ENCODE measurements around the gene ITIH5.
"Not testable (repeated sequence)": the region's sequence is repeated elsewhere in the genome, so short reads cannot be mapped to it uniquely, and the experiment has no call there.

The ITIH5 gene

DNA sequence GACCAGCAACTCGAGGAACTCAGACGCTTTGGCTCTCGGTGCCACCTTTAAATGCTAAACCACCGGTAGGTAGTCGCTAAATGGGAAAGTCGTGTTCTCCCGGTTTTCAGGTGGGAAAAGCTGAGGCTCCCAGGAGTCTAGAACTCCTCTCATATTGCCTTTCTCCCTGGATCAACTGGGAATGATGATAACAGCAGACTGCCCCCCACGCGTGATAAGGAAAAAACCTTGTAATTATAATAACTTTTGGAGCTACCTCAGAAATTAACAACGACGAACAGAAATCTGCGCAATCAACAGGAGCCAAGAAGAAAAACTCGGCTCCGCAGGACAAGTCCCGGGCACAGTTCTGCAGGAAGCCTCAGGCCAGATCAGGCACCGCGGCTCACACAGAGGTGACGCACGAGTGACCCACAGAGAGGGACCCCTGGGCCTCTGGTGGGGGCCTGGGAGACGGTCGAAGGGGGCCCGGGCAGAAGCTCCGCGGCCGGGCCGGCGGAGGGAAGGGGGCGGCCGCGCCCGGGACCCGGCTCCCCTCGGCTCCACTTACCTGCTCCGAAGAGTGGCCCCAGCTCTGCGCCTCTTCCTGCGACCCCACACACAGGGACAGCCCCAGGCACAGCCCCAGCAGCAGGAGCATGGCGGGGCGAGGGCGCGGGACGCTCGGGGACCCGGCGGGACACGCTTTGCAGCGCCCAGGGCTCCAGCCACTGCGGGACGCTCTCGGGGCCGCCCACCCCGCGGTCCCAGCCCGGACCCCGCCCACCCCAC is at the start of gene ITIH5:
Gene ITIH5, minus strand, starts transcription at position 714 of the 771 bp plus-strand sequence. Its CDS starts 74 bp downstream, at position 640.
- no peak for DNase-seq

- no peak for DNase-seq
These were observed 48.7 kb upstream of the ITIH5 start for GRCh38 chr10:7715515-7715914.

- not testable (repeated sequence) for DNase-seq
These were observed 44.3 kb upstream of the ITIH5 start for GRCh38 chr10:7711075-7711474.

- DNase-seq: no peak
These were observed 43.7 kb upstream of the ITIH5 start for GRCh38 chr10:7710446-7710845.

DNA sequence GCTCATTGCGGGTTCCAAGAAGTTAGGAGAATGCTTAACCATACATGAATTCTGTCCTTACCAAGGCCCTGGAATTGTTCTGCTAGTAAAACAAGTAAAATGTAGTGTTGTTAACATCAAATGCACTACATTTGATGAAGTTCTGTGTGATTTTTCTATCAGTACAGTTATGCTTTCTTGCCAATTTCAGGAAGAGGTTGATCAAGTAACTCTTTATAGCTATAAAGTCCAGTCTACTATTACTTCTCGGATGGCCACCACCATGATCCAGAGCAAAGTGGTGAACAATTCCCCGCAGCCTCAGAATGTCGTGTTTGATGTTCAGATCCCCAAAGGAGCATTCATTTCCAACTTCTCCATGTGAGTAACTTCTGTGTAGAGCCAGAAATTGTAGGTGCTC is 42.1 kb upstream of the ITIH5 start:
- DNase-seq: no peak

DNA sequence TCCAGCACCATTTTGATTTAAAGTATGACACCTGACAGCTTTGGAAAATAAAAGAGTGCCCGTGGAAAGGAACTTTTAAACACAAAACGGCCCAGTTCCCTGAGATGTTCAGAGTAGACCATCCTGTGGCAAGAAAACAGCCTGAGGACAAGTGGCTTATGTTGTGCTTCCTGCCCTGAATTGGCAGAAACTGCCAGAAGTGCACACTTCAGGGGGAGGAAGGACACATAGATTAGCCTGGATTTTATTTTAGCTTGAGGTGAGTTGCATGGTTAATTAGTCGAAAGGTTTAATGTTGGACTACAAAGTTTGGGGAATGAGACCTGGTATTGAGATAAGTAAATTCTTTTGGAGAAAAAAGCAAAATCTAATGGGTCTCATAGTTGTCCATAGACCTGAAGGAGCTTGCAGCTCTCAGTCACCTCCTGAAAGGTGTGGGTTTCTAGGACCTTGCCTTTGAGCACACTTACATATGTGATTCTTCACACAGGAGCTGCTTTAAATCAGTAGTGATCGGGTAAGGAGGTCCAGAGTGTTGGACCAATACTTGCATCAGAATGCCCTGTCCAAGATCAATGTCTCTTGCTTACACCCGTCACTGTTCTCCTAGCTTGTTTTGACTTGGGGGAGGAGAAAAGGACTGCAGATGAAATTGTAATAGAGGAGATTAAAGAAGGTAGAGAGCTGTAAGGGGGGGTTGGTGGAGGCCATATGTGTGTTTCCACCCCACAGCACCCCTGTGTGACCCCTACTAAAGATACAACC is 41.3 kb upstream of the ITIH5 start:
- DNase-seq: no peak

- no peak for DNase-seq
These were observed 40.3 kb upstream of the ITIH5 start for GRCh38 chr10:7707102-7707501.

DNA sequence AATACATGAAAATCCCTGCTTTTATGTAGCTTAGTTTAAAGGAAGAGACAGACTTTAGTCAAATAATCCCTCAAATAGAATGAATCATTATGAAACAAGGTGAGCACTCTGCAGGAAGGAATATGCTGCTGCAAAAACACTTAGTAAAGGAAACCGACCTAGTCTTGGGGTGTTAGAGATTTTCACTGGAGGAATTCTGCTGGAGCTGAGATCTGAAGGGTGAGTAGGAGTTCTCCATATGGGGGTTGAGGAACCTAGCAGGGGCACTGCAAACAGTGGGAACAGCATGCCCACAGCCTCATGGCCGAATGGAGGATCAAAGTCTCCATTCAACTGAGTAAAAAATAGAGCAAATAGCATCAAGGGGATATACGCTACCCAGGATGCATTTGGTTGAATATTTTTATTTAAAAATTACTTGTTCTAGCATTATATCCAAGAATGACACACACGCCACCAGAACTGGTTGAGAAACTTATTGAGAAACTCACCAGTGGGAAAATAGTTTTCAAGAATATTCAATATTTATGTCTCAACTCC is 39.8 kb upstream of the ITIH5 start:
- DNase-seq: no peak

GRCh38 chr10:7705341-7705740 is 38.6 kb upstream of the ITIH5 start:
- DNase-seq: no peak

DNA sequence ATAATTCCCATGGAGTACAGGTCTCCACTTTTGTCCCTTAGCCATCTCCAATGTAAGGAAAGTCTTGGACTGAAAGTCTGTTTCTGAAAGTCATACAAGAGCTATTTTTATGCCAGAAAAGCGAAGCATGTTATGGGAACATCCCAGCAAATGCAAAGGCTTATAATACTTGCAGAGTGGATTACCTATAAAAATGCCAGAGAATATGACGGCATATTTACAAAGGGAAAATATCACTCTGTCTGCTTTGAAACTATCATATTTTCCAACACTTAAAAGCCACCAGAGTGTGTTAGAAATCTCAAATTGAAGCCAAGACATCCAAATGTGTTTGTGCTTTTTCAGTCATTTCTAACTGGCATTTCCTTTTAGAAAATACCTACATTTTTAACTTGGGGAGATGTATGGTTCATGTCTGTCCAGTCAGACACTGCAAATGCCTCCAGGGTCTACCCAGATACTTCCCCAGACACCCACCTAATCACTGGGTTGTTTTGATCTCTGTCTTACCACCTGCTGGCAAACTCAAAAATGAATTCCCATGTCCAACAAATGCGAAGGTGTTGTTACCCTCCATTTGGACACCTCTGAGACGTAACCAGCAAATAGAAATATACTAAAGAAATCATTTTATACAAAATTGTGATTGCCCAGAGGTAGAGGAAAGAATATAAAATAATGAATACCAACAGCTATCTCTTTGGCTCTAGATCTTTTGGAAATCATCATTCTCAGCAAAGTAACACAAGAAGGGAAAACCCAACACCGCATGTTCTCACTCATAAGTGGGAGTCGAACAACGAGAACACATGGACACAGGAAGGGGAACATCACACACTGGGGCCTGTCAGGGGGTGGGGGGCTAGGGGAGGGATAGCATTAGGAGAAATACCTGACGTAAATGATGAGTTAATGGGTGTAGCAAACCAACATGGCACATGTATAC is 37.6 kb upstream of the ITIH5 start:
- DNase-seq: no peak

GRCh38 chr10:7703140-7703539 is 36.4 kb upstream of the ITIH5 start, which contains the start of gene ITIH2:
TSS of gene ITIH2 (plus strand) at chr10:7703316. CDS start at chr10:7703435, 119 bp downstream.
- no peak for DNase-seq

DNA sequence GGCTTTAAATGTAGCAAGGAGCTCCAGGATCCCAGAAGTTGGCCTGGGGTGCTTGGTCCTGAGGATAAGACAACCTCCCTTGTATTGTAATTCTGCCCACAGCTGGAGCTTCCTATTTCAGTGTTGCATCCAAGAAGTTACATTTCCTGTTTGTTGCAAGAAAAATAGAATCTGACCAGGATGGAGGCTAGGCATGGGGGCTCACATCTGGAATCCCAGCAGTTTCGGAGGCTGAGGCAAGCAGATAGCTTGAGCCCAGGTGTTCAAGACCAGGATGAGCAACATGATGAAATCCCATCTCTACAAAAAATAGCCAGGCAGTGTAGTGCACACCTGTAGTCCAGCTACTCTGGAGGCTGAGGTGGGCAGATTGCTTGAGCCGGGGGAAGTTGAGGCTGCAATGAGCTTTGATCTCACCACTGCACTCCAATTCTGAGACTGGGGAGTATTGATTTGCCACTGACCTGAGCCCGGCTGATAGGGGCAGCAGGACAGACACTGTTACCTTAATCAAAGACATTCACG is 35.6 kb upstream of the ITIH5 start:
- no peak for DNase-seq

DNA sequence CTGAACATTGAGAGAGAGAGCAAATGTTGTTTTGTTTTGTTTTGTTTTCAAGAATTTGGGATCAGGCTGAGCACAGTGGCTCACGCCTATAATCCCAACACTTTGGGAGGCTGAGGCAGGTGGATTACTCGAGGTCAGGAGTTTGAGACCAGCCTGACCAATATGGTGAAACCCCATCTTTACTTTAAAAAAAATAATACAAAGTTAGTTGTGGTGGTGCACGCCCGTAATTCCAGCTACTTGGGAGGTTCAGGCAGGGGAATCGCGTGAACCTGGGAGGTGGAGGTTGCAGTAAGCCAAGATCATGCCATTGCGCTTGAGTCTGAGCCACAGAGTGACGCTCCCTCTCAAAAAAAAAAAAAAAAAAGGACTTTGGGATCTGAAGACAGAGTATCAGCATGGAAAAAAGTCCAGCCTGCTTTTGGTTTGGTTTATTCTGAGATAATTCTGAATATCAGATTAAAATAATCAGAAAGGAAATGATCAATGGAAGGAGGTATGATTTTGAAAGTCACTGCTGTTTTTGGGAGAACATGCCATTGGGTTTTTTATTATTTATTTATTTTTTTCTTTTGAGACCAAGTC is 34.5 kb upstream of the ITIH5 start:
- DNase-seq: no peak

DNA sequence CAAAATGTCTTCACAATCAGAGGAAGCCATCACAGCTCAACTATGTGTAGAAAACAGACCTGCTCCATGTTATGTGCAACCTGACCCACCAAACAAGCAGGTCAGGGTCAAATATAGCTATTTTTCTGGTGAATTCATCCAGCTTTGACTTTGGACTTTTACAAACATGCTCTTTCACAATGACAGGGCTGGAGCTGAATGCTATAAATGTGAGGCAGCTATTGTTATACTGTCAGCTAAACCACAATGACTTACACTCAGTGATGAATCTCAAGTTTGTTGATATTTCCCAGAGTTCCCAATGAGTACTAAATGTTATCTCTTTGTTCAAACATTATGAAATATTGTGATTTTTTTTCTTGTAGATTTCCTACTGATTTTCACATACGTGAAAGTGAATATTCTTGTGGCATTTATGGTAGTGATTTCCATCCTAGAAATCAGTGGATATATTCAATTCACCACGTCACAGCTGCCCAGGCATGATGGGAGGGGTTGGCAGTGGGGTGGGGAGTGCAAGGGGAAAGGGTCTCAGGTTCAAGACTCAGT is 33.9 kb upstream of the ITIH5 start:
- no peak for DNase-seq

- no peak for DNase-seq
These were observed 30.7 kb upstream of the ITIH5 start for GRCh38 chr10:7697426-7697825.

DNA sequence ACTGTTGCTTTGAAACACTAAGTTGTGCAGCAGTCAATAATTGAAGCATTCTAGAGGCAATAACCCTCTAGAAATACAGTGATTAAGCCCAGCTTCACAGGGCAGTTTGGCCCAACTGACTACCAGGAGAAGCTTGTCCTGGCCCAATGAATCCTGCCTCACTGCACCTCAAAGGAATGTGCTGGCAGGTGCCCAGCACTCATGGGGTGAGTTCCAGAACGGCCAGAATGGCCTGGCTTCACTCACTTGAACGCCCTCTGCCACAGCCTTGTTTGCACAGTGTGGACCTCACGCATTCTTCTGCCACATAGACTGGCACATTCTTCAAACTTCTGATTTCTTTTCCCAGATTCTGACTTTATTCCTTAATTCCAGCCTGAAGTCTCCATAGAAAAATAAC is 29.8 kb upstream of the ITIH5 start:
- no peak for DNase-seq

DNA sequence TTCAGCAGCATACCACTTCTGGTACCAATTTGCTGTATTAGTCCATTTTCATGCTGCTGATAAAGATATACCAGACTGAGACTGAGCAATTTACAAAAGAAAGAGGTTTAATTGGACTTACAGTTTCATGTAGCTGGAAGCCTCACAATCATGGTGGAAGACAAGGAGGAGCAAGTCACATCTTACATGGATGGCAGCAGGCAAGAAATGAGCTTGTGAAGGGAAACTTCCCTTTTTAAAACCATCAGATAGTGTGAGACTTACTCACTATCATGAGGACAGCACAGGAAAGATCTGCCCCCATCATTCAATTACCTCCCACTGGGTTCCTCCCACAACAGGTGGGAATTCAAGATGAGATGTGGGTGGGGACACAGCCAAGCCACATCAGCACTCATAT is 26.4 kb upstream of the ITIH5 start:
- not testable (repeated sequence) for DNase-seq

GRCh38 chr10:7692368-7692767 is 25.6 kb upstream of the ITIH5 start:
- not testable (repeated sequence) for DNase-seq

DNA sequence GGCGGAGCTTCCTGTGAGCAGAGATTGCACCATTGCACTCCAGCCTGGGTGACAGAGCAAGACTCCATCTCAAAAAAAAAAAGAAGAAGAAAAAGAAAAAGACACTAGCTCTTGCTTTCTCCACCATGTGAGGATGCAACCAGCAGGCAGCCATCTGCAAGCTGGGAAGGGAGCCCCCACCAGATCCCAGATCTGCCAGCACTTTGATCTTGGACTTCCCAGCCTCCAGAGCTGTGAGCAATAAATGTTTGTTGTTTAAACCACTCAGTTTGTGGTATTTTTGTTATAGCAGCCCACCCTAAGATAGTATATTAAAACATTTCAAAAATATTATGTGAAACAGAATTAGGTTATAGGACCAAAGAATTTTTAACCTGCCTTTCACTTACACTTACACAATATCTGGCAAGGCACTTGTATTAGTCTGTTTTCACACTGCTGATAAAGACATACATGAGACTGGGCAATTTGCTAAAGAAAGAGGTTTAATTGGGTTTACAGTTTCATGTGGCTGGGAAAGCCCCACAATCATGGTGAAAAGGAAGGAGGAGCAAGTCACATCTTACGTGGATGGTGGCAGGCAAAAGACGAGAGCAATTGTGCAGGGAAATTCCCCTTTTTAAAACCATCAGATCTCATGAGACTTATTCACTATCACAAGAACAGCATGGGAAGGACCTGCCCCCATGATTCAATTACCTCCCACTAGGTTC is 24.3 kb upstream of the ITIH5 start:
- DNase-seq: not testable (repeated sequence)

DNA sequence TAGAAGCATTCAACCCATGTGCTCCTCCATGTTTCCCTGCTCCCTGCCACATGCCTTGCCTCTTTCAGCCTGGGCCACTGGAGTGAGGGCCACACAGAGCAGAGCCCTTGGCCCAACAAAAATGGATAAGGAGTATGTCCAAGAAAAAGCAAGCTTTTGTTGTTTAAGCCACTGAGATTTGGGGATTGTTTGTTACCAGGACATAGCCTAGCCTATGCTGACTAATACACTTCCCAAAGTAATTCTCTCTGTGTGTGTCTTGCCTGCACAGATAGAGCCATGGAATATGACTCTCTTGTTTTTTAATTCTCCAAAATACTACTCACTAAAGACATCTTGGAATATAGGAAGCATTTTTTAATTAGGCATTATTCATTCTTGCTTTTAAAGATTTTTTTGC is 22.8 kb upstream of the ITIH5 start:
- DNase-seq: no peak

Data from activated naive CD4-positive, alpha-beta T cell (primary cell).